NCI-H2081 treated with DMSO at 0.1 percent for 48 hours (cell line): ENCODE data around the gene SWSAP1.

Experiments
- DNase-seq: peaks from one replicate; lab custom pipeline; 2025; lab: John Stamatoyannopoulos, UW

Gene SWSAP1

GRCh38 chr19:11355160-11356073, 19.0 kb upstream of the SWSAP1 start, which contains the start of gene PLPPR2:
Gene PLPPR2 (plus strand): TSS chr19:11355432. CDS start chr19:11357674, 2,242 bp downstream.
- peak; percentile 29 for DNase-seq

- DNase-seq = no peak
These were observed 18.4 kb upstream of the SWSAP1 start for GRCh38 chr19:11356074-11356397.

- DNase-seq = no peak
These were observed 17.6 kb upstream of the SWSAP1 start for GRCh38 chr19:11356676-11357550.

GRCh38 chr19:11359421-11359820, 15.0 kb upstream of the SWSAP1 start:
- DNase-seq = no peak

GRCh38 chr19:11361037-11361770, 13.3 kb upstream of the SWSAP1 start:
- no peak for DNase-seq

GRCh38 chr19:11361771-11362731, 12.4 kb upstream of the SWSAP1 start:
- no peak for DNase-seq

- DNase-seq = no peak
These were observed 10.6 kb upstream of the SWSAP1 start for GRCh38 chr19:11363881-11364280.

GRCh38 chr19:11364296-11364904, 10.1 kb upstream of the SWSAP1 start:
- no peak for DNase-seq

GRCh38 chr19:11364935-11365334, 9.5 kb upstream of the SWSAP1 start:
- DNase-seq = no peak

- DNase-seq = no peak
These were observed 8.8 kb upstream of the SWSAP1 start for GRCh38 chr19:11365557-11366117.

- DNase-seq = no peak
These were observed 6.9 kb upstream of the SWSAP1 start for GRCh38 chr19:11367528-11367927.

GRCh38 chr19:11370744-11371143, 3.7 kb upstream of the SWSAP1 start:
- no peak for DNase-seq

GRCh38 chr19:11373166-11373884, 1.1 kb upstream of the SWSAP1 start:
- peak; percentile 40 for DNase-seq

- no peak for DNase-seq
These were observed 507 bp upstream of the SWSAP1 start for GRCh38 chr19:11373885-11374432.

- DNase-seq = no peak
These were observed 880 bp downstream of the SWSAP1 start for GRCh38 chr19:11375143-11375948.

GRCh38 chr19:11377237-11377636, 2.8 kb downstream of the SWSAP1 start:
- DNase-seq = no peak

GRCh38 chr19:11377756-11378155, 3.3 kb downstream of the SWSAP1 start:
- DNase-seq = no peak
